NCI-H345 treated with DMSO at 0.1 percent for 48 hours (cell line): ENCODE results near the gene ABHD17A.

ENCODE experiments used
- DNase-seq: peaks from one replicate; lab custom pipeline; 2025; ENCODE audit not compliant: unreplicated experiment; lab: John Stamatoyannopoulos, UW

ABHD17A gene

GRCh38 chr19:1864480-1865171 is 20.7 kb downstream of the ABHD17A start:
- no peak for DNase-seq

- DNase-seq: peak; percentile 75
Measured at GRCh38 chr19:1863638-1864479, 21.4 kb downstream of the ABHD17A start.

GRCh38 chr19:1863328-1863637 is 22.0 kb downstream of the ABHD17A start, which contains the start of gene KLF16:
Gene KLF16 (minus strand): TSS chr19:1863579. CDS start chr19:1863497, 82 bp downstream.
- no peak for DNase-seq

GRCh38 chr19:1862424-1863327 is 22.6 kb downstream of the ABHD17A start:
- DNase-seq: no peak

GRCh38 chr19:1862068-1862423 is 23.2 kb downstream of the ABHD17A start:
- DNase-seq: no peak

GRCh38 chr19:1861599-1862031 is 23.7 kb downstream of the ABHD17A start:
- DNase-seq: no peak

GRCh38 chr19:1860821-1861598 is 24.3 kb downstream of the ABHD17A start:
- no peak for DNase-seq

- DNase-seq: no peak
Measured at GRCh38 chr19:1860042-1860775, 25.1 kb downstream of the ABHD17A start.

GRCh38 chr19:1859331-1859781 is 25.9 kb downstream of the ABHD17A start:
- DNase-seq: no peak

- no peak for DNase-seq
Measured at GRCh38 chr19:1858412-1859081, 26.7 kb downstream of the ABHD17A start.

- no peak for DNase-seq
Measured at GRCh38 chr19:1857648-1858326, 27.5 kb downstream of the ABHD17A start.

- no peak for DNase-seq
Measured at GRCh38 chr19:1856698-1857603, 28.3 kb downstream of the ABHD17A start.

GRCh38 chr19:1856345-1856697 is 29.0 kb downstream of the ABHD17A start:
- no peak for DNase-seq

- DNase-seq: no peak
Measured at GRCh38 chr19:1855828-1856255, 29.5 kb downstream of the ABHD17A start.

GRCh38 chr19:1855040-1855827 is 30.1 kb downstream of the ABHD17A start:
- no peak for DNase-seq

- no peak for DNase-seq
Measured at GRCh38 chr19:1854542-1855039, 30.7 kb downstream of the ABHD17A start.

- DNase-seq: no peak
Measured at GRCh38 chr19:1854039-1854541, 31.2 kb downstream of the ABHD17A start.
